GM12875 (cell line): Measurements from ENCODE around the gene DAAM2.

Experiments
- H3K4me3 ChIP-seq: one replicate; pipeline ENCODE4 v1.5.1; 2011; ENCODE audit warnings: low read depth, low read length, control low read depth
- TF ChIP-seq, protein P1 (sequence below): IDR thresholded peaks from 2 replicates; pipeline ENCODE4 v1.5.1; 2011; ENCODE audit warnings: low read depth, mild to moderate bottlenecking, control low read depth, inconsistent platforms, low read length, moderate library complexity, borderline replicate concordance; ENCODE audit not compliant: insufficient read depth

Gene DAAM2

GRCh38 chr6:39815356-39815755, 23.2 kb downstream of the DAAM2 start:
- TF ChIP-seq, protein P1, sequence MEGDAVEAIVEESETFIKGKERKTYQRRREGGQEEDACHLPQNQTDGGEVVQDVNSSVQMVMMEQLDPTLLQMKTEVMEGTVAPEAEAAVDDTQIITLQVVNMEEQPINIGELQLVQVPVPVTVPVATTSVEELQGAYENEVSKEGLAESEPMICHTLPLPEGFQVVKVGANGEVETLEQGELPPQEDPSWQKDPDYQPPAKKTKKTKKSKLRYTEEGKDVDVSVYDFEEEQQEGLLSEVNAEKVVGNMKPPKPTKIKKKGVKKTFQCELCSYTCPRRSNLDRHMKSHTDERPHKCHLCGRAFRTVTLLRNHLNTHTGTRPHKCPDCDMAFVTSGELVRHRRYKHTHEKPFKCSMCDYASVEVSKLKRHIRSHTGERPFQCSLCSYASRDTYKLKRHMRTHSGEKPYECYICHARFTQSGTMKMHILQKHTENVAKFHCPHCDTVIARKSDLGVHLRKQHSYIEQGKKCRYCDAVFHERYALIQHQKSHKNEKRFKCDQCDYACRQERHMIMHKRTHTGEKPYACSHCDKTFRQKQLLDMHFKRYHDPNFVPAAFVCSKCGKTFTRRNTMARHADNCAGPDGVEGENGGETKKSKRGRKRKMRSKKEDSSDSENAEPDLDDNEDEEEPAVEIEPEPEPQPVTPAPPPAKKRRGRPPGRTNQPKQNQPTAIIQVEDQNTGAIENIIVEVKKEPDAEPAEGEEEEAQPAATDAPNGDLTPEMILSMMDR, result no peak
- H3K4me3 ChIP-seq, result no peak overlapping the region

GRCh38 chr6:39816747-39817146, 24.6 kb downstream of the DAAM2 start:
- TF ChIP-seq, protein P1, result no peak
- H3K4me3 ChIP-seq, result no peak overlapping the region

DNA sequence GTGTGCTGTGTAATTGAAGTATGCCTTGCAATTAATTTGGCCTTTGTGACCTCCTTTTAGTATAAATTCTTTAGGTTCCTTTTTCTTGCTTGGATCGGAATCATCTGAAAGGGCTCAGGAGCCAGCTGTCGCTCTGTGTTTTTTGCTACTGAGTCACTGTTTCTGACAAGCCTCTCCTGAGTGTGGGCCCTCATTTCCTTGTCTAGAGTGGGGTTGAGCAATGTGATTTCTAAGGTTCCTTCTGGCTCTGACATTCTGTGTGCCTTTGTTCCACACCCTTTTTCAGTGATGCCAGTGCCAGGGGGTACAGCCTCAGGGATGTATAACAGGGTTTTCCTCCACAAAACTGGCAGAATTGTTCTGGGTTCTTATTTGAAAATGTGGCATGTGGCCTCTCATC, 26.5 kb downstream of the DAAM2 start:
- TF ChIP-seq, protein P1, result no peak
- H3K4me3 ChIP-seq, result no peak overlapping the region

DNA sequence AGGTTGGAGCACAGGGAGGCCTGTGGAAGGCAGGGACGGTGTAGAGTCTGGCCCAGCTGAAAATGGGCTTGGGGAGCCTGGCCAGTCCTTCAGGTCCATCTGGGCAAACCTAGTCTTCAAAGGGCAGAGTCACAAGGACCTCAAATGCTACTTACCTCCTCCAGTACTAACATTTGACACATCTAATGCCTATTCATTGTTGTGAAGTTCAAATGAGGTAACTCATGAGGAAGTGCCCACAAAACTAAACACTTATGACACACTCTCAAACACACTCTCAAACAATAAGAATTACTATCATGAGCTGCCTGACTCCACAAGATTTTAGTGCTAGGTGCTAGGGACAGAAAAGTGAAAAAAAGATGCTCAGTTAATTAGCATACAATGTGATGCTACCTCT, 27.1 kb downstream of the DAAM2 start:
- H3K4me3 ChIP-seq, result no peak overlapping the region
- TF ChIP-seq, protein P1, result no peak

- TF ChIP-seq, protein P1, result no peak
- no peak overlapping the region for H3K4me3 ChIP-seq
These were observed 27.5 kb downstream of the DAAM2 start for GRCh38 chr6:39819676-39820075.

DNA sequence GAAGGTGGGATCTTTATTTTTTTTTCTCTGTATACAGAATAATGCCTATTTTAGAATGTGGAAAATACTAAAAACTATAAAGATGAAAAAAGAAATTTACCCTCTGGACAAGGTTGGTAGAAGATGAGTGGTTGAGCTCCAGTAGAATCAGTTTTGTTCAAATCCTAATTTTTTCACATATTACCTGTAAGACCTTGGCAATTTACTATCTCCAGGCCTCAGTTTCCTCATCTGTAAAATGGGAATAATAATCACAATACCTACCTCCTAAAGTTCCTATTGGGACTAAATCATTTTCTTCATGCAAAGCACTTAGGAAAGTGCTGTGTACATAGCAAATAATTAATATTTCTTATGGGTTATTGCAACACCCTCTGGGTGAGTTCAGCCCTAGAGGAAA, 28.4 kb downstream of the DAAM2 start:
- TF ChIP-seq, protein P1, result no peak
- H3K4me3 ChIP-seq, result no peak overlapping the region

DNA sequence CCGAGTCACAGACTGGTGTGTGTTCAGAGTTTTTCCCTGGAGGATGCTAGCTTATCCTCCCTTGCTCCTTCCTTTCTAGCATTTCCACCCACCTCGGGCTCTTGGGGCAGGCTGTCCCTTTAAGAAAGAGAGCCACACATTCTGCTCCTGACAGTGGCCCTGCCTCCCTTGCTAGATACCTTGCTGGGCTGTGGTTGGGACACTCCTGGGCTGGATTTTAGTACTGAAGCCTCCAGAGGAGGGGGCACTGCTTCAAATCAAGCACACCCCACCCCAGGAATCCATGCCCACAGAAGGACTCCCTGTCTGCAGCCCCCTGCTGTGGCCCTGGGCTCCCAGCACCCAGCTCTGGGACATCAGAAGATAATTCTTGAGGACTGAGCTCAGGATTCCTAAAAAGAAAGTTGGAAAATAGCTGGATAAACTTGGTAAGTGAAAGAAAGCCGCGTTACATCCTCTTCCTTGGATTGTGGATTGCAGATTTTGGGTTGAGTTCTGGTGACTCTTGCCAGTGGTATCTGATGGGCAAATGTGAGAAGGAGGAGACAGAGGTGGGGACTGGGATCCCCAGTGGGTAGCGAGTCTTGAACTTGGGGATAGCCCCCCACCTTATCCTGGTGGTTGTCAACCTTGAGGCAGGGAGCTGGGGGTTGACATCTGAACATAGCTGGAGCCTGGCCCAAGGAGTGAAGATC, 29.0 kb downstream of the DAAM2 start:
- TF ChIP-seq, protein P1, result no peak
- no peak overlapping the region for H3K4me3 ChIP-seq
